HL-60/S4 treated with phorbol 12-myristate 13-acetate at 8.2 ng/mL for 4 days and 3 days (cell line): Measurements from ENCODE around the gene MFN1.
"Not testable (repeated sequence)": the region's sequence is repeated elsewhere in the genome, so short reads cannot be mapped to it uniquely, and the experiment has no call there.

ENCODE experiments used
- in situ Hi-C: fragments of 300-500 bp; cut with MboI; formaldehyde crosslinking; loops from 2 replicates; pipeline ENCODE4 v1.15.0; 2022; ENCODE audit warnings: low sequenced_read_pairs

Gene MFN1

GRCh38 chr3:179347345-179348194 lies at the start of gene MFN1:
Gene MFN1 (plus strand): TSS chr3:179347709. CDS start chr3:179348852, 1,143 bp downstream.
- in situ Hi-C loops, result no loop called here

GRCh38 chr3:179297971-179298725 lies 49.4 kb upstream of the MFN1 start:
- in situ Hi-C loops, result no loop called here

DNA sequence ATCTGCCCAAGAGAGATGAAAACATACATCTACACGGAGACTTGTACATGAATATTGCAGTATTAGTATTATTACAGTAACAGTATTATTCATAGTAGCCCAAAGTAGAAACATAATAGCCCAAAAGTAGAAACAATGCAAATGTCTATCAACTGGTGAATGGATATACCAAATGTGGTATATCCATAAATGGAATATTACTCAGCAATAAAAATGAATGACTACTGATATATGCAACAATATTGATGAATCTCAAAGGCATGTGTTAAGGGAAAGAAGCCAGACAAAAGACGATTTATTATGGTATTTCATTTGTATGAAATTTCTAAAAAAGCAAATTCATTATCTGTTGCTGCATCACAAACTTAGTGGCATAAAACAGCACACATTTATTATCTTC lies 48.2 kb upstream of the MFN1 start:
- in situ Hi-C loops, result no loop called here

DNA sequence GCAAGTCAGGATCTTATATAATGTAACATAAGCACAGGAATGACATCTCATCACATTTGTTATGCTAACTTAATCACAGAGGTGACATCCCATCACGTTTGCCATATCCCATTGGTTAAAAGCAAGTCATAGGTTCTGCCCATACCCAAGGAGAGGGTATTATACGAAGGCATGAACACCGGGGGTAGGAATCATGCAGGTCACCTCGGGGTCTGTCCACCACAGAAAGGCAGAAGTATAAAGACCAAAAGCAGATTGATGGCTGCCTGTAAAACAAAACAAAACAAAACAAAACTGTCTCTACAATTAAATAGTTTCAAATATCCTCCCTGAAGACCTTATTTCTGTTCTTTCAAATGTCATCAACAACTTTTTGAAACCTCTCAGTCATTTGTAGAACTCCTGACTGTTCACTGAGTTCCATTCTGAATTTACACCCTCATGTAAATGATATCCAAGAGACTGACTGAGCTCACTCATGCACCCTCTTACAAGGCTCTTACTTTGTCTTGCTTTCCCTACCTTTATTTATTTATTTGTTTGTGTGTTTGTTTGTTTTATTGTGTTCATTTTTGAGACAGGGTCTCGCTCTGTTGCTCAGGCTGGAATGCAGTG lies 47.4 kb upstream of the MFN1 start:
- in situ Hi-C loops, result no loop called here

DNA sequence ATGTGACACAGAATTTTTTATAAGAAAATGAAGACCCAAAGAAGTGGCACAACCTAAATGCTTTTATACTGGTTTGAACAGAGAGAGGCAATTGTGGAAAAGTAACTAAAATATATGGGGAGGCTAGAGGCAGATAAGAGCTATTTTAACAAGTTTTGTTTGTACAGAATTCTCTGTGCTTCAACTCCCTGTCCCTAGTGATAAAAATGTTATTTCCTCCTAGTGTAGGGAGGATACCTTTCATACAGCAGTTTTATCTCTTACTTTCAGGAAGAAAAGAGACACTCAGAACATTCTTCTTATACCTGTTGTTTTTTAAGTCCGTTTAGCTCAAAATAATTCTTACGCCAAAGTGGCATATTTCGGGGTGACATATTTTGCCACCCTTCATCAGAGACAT lies 45.9 kb upstream of the MFN1 start:
- in situ Hi-C loops, result no loop called here

GRCh38 chr3:179302111-179302510 lies 45.4 kb upstream of the MFN1 start:
- in situ Hi-C loops, result no loop called here

DNA sequence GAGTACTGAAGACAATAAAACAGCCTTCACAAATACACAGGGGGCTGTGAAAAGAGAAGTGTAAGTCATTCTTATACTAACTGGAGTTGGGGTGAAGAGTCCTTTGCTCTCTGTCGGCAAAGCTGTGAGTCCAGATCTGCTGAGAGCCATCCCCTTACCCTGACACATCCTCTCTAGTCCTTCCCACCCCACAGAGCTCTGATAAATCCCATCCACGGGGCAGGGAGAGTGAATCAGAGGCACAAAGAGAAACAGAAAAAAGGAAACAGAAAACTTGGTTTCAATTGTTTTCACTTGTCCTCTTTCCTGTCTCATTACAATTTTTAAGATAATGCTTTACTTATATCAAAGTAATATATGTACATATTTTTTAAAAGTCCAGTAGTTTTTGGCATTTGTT lies 42.9 kb upstream of the MFN1 start:
- in situ Hi-C loops, result no loop called here

- in situ Hi-C loops, result not testable (repeated sequence)
These were observed 40.1 kb upstream of the MFN1 start for GRCh38 chr3:179307362-179307761.

DNA sequence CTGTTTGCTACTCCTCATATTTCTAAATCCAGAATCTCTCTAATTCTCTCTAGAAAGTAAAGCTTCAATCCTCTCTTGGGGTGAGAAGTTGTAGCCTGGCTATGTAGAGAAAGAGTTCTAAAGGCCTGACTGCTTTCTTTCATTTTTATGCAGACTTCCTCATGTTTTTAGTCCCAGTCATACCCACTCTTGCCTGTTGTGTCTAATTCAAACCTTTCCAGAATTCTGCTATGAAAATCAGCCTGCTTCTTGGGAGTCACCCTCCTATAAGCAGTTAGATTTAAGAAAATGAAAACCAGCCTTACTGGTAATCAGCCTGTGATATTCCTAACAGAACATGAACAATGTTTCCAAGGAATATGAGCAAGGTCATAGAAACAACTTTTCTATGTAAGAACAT lies 39.5 kb upstream of the MFN1 start:
- in situ Hi-C loops, result no loop called here

DNA sequence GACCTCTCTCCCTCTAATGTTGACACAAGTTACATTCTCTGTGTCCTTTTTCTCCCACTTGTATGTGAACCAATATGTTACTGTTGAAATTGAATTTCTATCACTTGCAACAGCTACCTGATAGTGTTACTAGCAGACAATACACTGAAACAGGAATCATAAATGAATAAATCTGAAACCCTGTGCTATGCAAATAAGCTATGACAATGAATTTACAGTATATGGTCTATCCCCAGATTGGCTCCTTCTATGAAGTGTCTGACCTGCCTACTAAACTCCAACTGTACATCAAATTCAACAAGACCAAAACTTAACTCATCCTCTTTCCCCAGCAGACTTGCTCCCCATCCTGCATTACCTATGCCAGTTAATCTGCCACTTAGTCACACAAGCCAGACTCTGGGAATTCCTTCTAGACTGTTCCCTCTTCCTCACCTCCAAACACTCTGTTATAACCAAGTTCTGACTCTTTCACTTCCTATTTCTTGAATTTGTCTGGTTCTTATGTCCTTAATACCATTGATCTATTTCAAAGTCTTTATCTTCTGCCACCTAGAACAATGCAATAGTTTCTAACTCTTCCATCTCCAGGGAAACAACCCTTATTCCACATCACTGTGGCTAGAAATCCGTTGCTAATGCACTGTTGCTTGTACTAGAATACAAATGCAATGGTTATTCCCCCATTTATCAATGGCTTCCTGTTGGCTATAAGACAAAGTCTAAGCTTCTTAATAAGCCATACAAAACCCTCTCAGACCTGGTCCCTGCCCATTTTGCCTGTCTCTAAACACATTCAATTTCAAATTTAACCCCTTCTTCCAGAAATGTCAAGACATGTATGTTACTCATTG lies 38.1 kb upstream of the MFN1 start:
- in situ Hi-C loops, result loop anchor here (10.0 kb wide), 1 partner anchor 295 kb away; no protein-coding TSS in a partner anchor

DNA sequence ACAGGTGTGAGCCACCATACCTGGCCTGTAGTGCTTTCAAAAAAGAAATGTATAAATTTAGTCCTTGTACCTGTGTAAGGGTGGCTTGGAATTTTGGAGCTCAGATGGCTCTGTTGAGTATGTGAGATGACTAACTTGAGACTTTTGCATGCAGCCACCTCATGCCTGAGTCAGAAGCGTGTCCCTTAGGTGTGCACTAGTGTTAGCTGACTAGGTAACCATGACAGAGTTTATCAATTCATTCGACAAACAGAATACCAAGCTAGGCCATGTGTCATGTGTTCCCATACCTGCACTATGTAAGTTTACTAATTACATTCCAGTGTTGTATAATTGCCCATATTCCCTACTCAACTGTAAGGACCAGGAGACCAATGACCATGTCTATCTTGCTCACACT lies 28.6 kb upstream of the MFN1 start:
- in situ Hi-C loops, result loop anchor here (10.0 kb wide), 1 partner anchor 304 kb away; no protein-coding TSS in a partner anchor

DNA sequence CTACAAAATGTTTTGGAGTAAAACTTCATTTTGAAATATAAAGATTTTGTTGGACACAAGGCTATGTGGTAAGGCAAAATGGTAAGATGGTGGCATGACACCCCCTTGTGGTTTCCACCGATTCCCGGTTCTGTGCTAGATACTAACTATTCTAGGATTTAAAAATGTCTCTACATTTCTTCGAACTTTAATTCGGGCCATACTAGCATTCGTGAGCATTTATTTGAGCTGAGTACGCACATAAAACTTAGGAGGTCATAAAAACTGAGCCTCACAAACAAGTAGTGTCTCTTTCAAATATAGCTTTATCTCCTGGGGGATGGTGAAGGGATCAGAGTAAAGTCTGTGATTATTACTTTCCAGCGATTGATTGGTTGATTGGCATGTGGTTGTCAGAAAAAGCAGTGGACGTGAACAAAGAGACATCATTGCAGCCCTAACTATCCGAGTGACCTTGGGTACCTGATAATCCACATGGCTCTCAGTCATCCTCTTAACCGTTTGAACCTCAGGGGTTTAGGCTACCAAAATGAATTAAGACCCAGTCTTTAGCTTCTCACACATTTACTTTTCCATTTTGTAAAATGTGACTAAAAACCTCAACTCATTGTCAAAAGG lies 25.7 kb upstream of the MFN1 start:
- in situ Hi-C loops, result no loop called here

- in situ Hi-C loops, result no loop called here
These were observed 25.0 kb upstream of the MFN1 start, which contains the start of gene ZNF639 for GRCh38 chr3:179322286-179323196. Gene ZNF639 (plus strand): TSS chr3:179323031. CDS start chr3:179328294, 5,263 bp downstream.

- in situ Hi-C loops, result no loop called here
These were observed 24.1 kb upstream of the MFN1 start for GRCh38 chr3:179323197-179324110.

GRCh38 chr3:179324270-179324754 lies 23.2 kb upstream of the MFN1 start:
- in situ Hi-C loops, result no loop called here

DNA sequence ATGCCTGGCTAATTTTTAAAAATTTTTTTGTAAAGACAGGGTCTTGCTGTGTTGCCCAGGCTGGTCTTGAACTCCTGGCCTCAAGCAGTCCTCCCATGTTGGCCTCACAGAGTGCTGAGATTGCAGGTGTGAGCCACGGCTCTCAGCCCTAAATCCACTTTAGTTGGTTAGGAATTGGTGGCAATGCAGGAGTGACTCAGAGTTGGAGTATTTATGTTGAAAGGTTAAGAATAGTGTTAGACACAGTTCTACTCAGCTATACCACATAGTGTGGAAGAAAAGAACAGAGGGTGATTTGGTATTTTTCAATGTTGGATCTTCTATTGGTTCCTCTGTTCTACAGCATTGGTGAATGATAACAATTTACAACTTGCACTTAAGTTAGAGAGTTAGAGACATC lies 17.1 kb upstream of the MFN1 start:
- in situ Hi-C loops, result no loop called here

DNA sequence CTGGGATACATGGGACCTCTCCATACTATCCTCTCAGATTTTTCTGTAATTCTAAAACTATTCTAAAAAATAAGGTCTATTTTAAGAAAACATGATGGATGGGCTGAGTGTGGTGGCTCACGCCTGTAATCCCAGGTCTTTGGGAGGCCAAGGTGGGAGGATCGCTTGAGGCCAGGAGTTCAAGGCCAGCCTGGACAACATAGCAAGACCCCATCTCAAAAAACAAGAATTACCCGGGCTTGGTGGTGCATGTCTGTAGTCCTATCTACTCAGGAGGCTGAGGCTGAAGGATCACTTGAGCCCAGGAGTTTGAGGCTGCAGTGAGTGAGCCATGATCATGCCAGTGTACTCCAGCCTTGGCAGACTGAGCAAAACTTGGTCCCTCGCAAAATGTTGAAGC lies 15.3 kb upstream of the MFN1 start:
- in situ Hi-C loops, result no loop called here

- in situ Hi-C loops, result no loop called here
These were observed 14.4 kb upstream of the MFN1 start for GRCh38 chr3:179333084-179333483.
